ENCODE results near the gene EHBP1. TPM values are rescaled to one million over a fixed set of nuclear protein-coding genes. Genes with fewer than 3 reads are reported as not detected.

The EHBP1 gene
- polyA plus RNA-seq, 4 donors = 43.1 to 55.7 (median 49.7) TPM

GRCh38 chr2:63046961-63047320 is 341.4 kb downstream of the EHBP1 start:
- no peak for DNase-seq (ENCODE audit: low read depth in 4 of 4, low spot score in 3 of 4)

- no peak for DNase-seq (ENCODE audit: low read depth in 4 of 4, low spot score in 3 of 4)
Observed at GRCh38 chr2:63047321-63048279, 342.1 kb downstream of the EHBP1 start.

GRCh38 chr2:63048367-63049171 is 343.1 kb downstream of the EHBP1 start:
- no peak for DNase-seq (ENCODE audit: low read depth in 4 of 4, low spot score in 3 of 4)

GRCh38 chr2:63049211-63049969 is 343.9 kb downstream of the EHBP1 start:
- no peak for DNase-seq (ENCODE audit: low read depth in 4 of 4, low spot score in 3 of 4)

- no peak for DNase-seq (ENCODE audit: low read depth in 4 of 4, low spot score in 3 of 4)
Observed at GRCh38 chr2:63049970-63050333, 344.4 kb downstream of the EHBP1 start.

- DNase-seq (ENCODE audit: low read depth in 4 of 4, low spot score in 3 of 4) = no peak
Observed at GRCh38 chr2:63050334-63051041, 345.0 kb downstream of the EHBP1 start, which contains the start of gene OTX1. Gene OTX1 (plus strand): TSS chr2:63050830. CDS start chr2:63052991, 2,161 bp downstream.

GRCh38 chr2:63051042-63051794 is 345.7 kb downstream of the EHBP1 start:
- DNase-seq (ENCODE audit: low read depth in 4 of 4, low spot score in 3 of 4) = no peak

GRCh38 chr2:63051795-63052333 is 346.4 kb downstream of the EHBP1 start:
- DNase-seq (ENCODE audit: low read depth in 4 of 4, low spot score in 3 of 4) = no peak

GRCh38 chr2:63052411-63053080 is 347.0 kb downstream of the EHBP1 start:
- no peak for DNase-seq (ENCODE audit: low read depth in 4 of 4, low spot score in 3 of 4)

- DNase-seq (ENCODE audit: low read depth in 4 of 4, low spot score in 3 of 4) = no peak
Observed at GRCh38 chr2:63053081-63053888, 347.8 kb downstream of the EHBP1 start.

GRCh38 chr2:63053889-63054602 is 348.5 kb downstream of the EHBP1 start:
- no peak for DNase-seq (ENCODE audit: low read depth in 4 of 4, low spot score in 3 of 4)

GRCh38 chr2:63054841-63055225 is 349.3 kb downstream of the EHBP1 start:
- no peak for DNase-seq (ENCODE audit: low read depth in 4 of 4, low spot score in 3 of 4)

GRCh38 chr2:63055226-63056106 is 350.0 kb downstream of the EHBP1 start:
- no peak for DNase-seq (ENCODE audit: low read depth in 4 of 4, low spot score in 3 of 4)

- no peak for DNase-seq (ENCODE audit: low read depth in 4 of 4, low spot score in 3 of 4)
Observed at GRCh38 chr2:63056107-63057050, 350.9 kb downstream of the EHBP1 start.

Data from right renal pelvis (tissue), 4 donors.